Activated naive CD4-positive, alpha-beta T cell treated with Interleukin-2 at 50 U/mL for 16 hours (primary cell): Measurements from ENCODE around the gene LCE1B.

ENCODE experiments used
- DNase-seq: peaks from one replicate; pipeline ENCODE4 v3.0.0-alpha.2; 2020

Gene LCE1B

GRCh38 chr1:152811671-152812070 is at the start of gene LCE1B:
LCE1B (plus strand) TSS chr1:152811971; CDS start chr1:152812447, 476 bp downstream.
- DNase-seq = no peak

GRCh38 chr1:152768847-152769533 is 42.8 kb upstream of the LCE1B start:
- DNase-seq = no peak

GRCh38 chr1:152770411-152770810 is 41.4 kb upstream of the LCE1B start:
- no peak for DNase-seq

- DNase-seq = no peak
These were observed 36.9 kb upstream of the LCE1B start, which contains the start of gene LCE1F for GRCh38 chr1:152774875-152775274. LCE1F (plus strand) TSS chr1:152775140; CDS start chr1:152776372, 1,232 bp downstream.

- no peak for DNase-seq
These were observed 35.4 kb upstream of the LCE1B start for GRCh38 chr1:152776361-152776760.

GRCh38 chr1:152777510-152778137 is 34.1 kb upstream of the LCE1B start:
- DNase-seq = no peak

GRCh38 chr1:152783095-152783494 is 28.7 kb upstream of the LCE1B start:
- no peak for DNase-seq

- DNase-seq = no peak
These were observed 25.7 kb upstream of the LCE1B start, which contains the start of gene LCE1E for GRCh38 chr1:152786077-152786476. LCE1E (plus strand) TSS chr1:152786257; CDS start chr1:152787300, 1,043 bp downstream.

- no peak for DNase-seq
These were observed 16.1 kb upstream of the LCE1B start for GRCh38 chr1:152795686-152796085.

- DNase-seq = no peak
These were observed 15.3 kb upstream of the LCE1B start, which contains the start of gene LCE1D for GRCh38 chr1:152796421-152796820. LCE1D (plus strand) TSS chr1:152796721; CDS start chr1:152797795, 1,074 bp downstream.

- DNase-seq = no peak
These were observed 10.4 kb upstream of the LCE1B start for GRCh38 chr1:152801333-152801732.

GRCh38 chr1:152806576-152806975 is 5.2 kb upstream of the LCE1B start, which contains the start of gene LCE1C:
LCE1C (minus strand) TSS chr1:152806651; CDS start chr1:152805478, 1,173 bp downstream.
- DNase-seq = no peak

- no peak for DNase-seq
These were observed 721 bp upstream of the LCE1B start for GRCh38 chr1:152811050-152811449.

- DNase-seq = no peak
These were observed 5.5 kb downstream of the LCE1B start for GRCh38 chr1:152817309-152817708.

- no peak for DNase-seq
These were observed 11.5 kb downstream of the LCE1B start for GRCh38 chr1:152823294-152823693.

GRCh38 chr1:152824964-152825363 is 13.2 kb downstream of the LCE1B start:
- no peak for DNase-seq

- no peak for DNase-seq
These were observed 15.4 kb downstream of the LCE1B start, which contains the start of gene LCE1A for GRCh38 chr1:152827173-152827572. LCE1A (plus strand) TSS chr1:152827473; CDS start chr1:152827473, 0 bp downstream.

GRCh38 chr1:152836870-152837269 is 25.1 kb downstream of the LCE1B start:
- no peak for DNase-seq

GRCh38 chr1:152842556-152842955 is 30.8 kb downstream of the LCE1B start, which contains the start of gene LCE6A:
LCE6A (plus strand) TSS chr1:152842856; CDS start chr1:152843521, 665 bp downstream.
- DNase-seq = no peak

- no peak for DNase-seq
These were observed 43.9 kb downstream of the LCE1B start for GRCh38 chr1:152855661-152856060.

GRCh38 chr1:152858062-152858461 is 46.3 kb downstream of the LCE1B start:
- no peak for DNase-seq

- no peak for DNase-seq
These were observed 47.9 kb downstream of the LCE1B start, which contains the start of gene LCE7A for GRCh38 chr1:152859696-152860095. LCE7A (plus strand) TSS chr1:152859996; CDS start chr1:152860698, 702 bp downstream.

GRCh38 chr1:152860129-152860528 is 48.4 kb downstream of the LCE1B start:
- no peak for DNase-seq

- DNase-seq = no peak
These were observed 49.6 kb downstream of the LCE1B start for GRCh38 chr1:152861374-152861773.
